Prostate gland (tissue), 2 donors: ENCODE data around the gene PNMT.

Source experiments
- POLR2A ChIP-seq: fragments of 450-650 bp; IDR thresholded peaks from one replicate; pipeline ENCODE4 v1.6.1; 2016; ENCODE audit warnings: antibody characterized with exemption, mild to moderate bottlenecking
- TF ChIP-seq, protein P1 (sequence below), 4 experiments: fragments of 200-600 bp in 2 of 4; fragments of 450-650 bp in 2 of 4; sonication (generic) in 2 of 4; IDR thresholded peaks; 1 replicate in 3 of 4; 2 replicates in 1 of 4; pipeline ENCODE4 v1.5.1; 2016 to 2019; ENCODE audit warnings: antibody characterized with exemption in 4 of 4, mild to moderate bottlenecking in 2 of 4, moderate library complexity in 2 of 4

DNA sequence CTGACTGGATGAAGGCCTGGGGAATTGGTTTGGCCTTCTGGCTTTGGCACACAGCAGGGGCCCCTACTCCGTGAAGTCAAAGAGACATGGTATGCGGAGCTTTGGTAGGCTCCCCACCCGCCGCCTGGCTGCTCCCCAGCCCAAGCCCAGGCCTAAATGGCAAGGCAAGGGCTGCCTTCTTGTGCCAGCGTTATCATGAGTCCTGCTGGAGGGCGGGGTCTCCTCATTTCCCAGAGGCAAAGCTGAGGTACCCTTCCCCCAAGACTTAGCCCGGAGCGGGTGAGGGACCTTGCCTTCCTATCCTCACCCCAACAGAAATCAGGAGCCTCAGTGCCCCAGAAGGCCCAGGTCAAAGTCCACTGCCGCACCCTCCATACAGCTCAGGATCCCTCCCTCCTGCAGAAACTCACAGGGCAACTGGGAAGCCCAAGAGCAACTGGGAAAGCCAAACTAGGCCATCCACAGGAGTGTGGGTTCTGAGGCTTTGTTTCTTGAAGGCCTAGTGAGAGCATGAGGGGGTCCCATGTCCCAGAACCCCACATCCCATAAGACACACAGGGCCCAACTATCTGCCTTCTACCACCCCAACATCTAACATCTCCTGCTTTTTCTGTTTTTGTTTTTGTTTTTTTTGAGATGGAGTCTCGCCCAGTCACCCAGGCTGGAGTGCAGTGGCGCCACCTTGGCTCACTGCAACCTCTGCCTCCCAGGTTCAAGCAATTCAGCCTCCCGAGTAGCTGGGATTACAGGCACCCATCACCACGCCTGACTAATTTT is 10.3 kb downstream of the PNMT start:
- no peak for TF ChIP-seq POLR2A
- TF ChIP-seq, protein P1, sequence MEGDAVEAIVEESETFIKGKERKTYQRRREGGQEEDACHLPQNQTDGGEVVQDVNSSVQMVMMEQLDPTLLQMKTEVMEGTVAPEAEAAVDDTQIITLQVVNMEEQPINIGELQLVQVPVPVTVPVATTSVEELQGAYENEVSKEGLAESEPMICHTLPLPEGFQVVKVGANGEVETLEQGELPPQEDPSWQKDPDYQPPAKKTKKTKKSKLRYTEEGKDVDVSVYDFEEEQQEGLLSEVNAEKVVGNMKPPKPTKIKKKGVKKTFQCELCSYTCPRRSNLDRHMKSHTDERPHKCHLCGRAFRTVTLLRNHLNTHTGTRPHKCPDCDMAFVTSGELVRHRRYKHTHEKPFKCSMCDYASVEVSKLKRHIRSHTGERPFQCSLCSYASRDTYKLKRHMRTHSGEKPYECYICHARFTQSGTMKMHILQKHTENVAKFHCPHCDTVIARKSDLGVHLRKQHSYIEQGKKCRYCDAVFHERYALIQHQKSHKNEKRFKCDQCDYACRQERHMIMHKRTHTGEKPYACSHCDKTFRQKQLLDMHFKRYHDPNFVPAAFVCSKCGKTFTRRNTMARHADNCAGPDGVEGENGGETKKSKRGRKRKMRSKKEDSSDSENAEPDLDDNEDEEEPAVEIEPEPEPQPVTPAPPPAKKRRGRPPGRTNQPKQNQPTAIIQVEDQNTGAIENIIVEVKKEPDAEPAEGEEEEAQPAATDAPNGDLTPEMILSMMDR (IDR thresholded peaks at IDR 0.05), result no peak
